ENCODE results near the gene ICE2. TPM values are rescaled to one million over a fixed set of nuclear protein-coding genes. Genes with fewer than 3 reads are reported as not detected.
A peak's percentile ranks its signal among the peaks of the same experiment; 100 is the strongest.

Gene ICE2
- total and polyA plus RNA-seq, 4 donors = 5.7 to 26.6 (median 16.8) TPM

DNA sequence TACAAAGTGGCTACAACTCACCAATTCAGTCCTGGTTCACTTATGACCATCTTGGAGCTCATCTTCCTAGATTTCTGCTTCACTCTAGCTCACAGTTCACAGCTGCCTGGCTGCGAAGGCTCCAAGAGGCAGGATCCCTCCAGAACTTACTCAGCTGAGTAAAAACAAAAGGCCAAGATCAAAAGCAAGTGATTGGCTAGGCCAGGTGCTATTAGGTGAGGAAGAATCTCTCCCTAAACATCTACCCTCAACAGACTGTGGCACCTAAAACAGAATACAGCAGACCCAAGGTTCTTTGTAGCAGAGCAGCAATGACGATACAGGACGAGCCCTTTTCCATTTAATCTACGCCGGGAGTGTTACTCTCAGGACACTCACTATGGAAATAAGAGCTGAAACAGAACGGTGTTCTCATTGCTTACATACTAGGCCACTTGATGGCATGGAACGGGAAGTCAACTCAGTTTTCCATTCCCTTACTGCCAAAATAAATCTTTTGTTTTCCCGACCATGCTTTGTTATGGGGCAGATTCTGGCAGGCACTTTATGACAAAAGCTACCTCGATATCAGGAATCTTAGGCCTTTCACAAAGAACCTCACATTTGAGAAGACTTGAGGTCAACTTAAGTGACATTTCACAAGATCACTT is 901 bp downstream of the ICE2 start:
- Histone ChIP-seq H3K4me1 (ENCODE audit: control insufficient read depth in 4 of 4, insufficient read depth in 4 of 4, low read length in 3 of 4) (peaks cover 15 to 48% (median 33%) of the 10 kb centered on the region in 4 donors), H3K36me3 (ENCODE audit: control insufficient read depth in 4 of 4, insufficient read depth in 3 of 4, low read depth in 1 of 4, low read length in 3 of 4) (peaks cover 0 to 12% (median 4%) of the 10 kb centered on the region in 4 donors), H3K9me3 (ENCODE audit: control insufficient read depth in 4 of 4, low read length in 3 of 4) (no peaks in the 10 kb centered on the region), H3K4me3 (ENCODE audit: low read depth in 1 of 3, low read length in 3 of 3) (peak overlapping the region; percentile 68 to 76 (median 74)), H3K27me3 (ENCODE audit: control insufficient read depth in 4 of 4, insufficient read depth in 4 of 4, low read length in 3 of 4) (no peaks in the 10 kb centered on the region), H3K27ac (ENCODE audit: low read depth in 1 of 2, low read length in 2 of 2) (peak overlapping the region; percentile 91 to 93), H3K9ac (ENCODE audit: low read depth in 1 of 2, low read length in 2 of 2) (peak overlapping the region; percentile 56 to 83)
- peak; percentile 34 for DNase-seq (ENCODE audit: low spot score)
- TF ChIP-seq, protein P1, sequence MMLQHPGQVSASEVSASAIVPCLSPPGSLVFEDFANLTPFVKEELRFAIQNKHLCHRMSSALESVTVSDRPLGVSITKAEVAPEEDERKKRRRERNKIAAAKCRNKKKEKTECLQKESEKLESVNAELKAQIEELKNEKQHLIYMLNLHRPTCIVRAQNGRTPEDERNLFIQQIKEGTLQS (IDR thresholded peaks at IDR 0.05) = no peak
- TF ChIP-seq, protein P2, sequence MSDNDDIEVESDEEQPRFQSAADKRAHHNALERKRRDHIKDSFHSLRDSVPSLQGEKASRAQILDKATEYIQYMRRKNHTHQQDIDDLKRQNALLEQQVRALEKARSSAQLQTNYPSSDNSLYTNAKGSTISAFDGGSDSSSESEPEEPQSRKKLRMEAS (IDR thresholded peaks at IDR 0.05) = no peak
- TF ChIP-seq GABPA (IDR thresholded peaks at IDR 0.05 in 1 of 2, conservative IDR thresholded peaks at IDR 0.05 in 1 of 2) = peak in 1 of 2 donors; percentile 13
- peak in 1 of 2 donors; percentile 9 for TF ChIP-seq EGR1 (IDR thresholded peaks at IDR 0.05; ENCODE audit: low read depth in 2 of 2)
- 14% methylated on average over 9 of the region's 9 CpGs for WGBS

DNA sequence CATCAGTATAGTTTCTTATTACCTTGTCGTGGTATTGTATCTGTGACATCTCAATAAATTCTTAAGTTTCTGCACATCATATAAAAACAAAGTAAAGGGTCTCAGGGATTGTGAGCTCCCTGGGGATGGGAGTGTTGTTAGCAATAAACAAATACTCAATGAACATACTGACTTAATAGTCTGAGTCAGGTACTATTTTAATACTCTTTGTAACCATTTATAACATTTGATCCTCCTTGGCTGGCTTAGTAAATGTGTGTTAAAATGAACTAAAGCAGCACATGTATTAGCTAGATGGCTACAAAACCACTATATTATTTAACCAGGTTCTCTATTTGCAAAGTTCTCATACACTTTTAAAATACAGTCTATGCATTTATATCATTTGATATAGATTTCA is 1.8 kb downstream of the ICE2 start:
- Histone ChIP-seq H3K9ac (ENCODE audit: low read depth in 1 of 2, low read length in 2 of 2) (peak overlapping the region in 1 of 2 donors; percentile 3), H3K27ac (ENCODE audit: low read depth in 1 of 2, low read length in 2 of 2) (no peak overlapping the region), H3K36me3 (ENCODE audit: control insufficient read depth in 4 of 4, insufficient read depth in 3 of 4, low read depth in 1 of 4, low read length in 3 of 4) (peaks cover 0 to 17% (median 8%) of the 10 kb centered on the region in 4 donors), H3K4me3 (ENCODE audit: low read depth in 1 of 3, low read length in 3 of 3) (no peak overlapping the region), H3K4me1 (ENCODE audit: control insufficient read depth in 4 of 4, insufficient read depth in 4 of 4, low read length in 3 of 4) (peaks cover 15 to 48% (median 34%) of the 10 kb centered on the region in 4 donors), H3K27me3 (ENCODE audit: control insufficient read depth in 4 of 4, insufficient read depth in 4 of 4, low read length in 3 of 4) (no peaks in the 10 kb centered on the region), H3K9me3 (ENCODE audit: control insufficient read depth in 4 of 4, low read length in 3 of 4) (no peaks in the 10 kb centered on the region)
- WGBS = 89% methylated on average over 1 of the region's 1 CpG
- TF ChIP-seq TAF1 (conservative IDR thresholded peaks at IDR 0.05) = no peak
- TF ChIP-seq, protein P2 (IDR thresholded peaks at IDR 0.05) = no peak
- TF ChIP-seq EGR1 (IDR thresholded peaks at IDR 0.05; ENCODE audit: low read depth in 2 of 2) = no peak
- TF ChIP-seq, protein P3, sequence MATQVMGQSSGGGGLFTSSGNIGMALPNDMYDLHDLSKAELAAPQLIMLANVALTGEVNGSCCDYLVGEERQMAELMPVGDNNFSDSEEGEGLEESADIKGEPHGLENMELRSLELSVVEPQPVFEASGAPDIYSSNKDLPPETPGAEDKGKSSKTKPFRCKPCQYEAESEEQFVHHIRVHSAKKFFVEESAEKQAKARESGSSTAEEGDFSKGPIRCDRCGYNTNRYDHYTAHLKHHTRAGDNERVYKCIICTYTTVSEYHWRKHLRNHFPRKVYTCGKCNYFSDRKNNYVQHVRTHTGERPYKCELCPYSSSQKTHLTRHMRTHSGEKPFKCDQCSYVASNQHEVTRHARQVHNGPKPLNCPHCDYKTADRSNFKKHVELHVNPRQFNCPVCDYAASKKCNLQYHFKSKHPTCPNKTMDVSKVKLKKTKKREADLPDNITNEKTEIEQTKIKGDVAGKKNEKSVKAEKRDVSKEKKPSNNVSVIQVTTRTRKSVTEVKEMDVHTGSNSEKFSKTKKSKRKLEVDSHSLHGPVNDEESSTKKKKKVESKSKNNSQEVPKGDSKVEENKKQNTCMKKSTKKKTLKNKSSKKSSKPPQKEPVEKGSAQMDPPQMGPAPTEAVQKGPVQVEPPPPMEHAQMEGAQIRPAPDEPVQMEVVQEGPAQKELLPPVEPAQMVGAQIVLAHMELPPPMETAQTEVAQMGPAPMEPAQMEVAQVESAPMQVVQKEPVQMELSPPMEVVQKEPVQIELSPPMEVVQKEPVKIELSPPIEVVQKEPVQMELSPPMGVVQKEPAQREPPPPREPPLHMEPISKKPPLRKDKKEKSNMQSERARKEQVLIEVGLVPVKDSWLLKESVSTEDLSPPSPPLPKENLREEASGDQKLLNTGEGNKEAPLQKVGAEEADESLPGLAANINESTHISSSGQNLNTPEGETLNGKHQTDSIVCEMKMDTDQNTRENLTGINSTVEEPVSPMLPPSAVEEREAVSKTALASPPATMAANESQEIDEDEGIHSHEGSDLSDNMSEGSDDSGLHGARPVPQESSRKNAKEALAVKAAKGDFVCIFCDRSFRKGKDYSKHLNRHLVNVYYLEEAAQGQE (IDR thresholded peaks at IDR 0.05) = no peak
- no peak for TF ChIP-seq FOXA2 (IDR thresholded peaks at IDR 0.05)
- no peak for TF ChIP-seq RXRA (IDR thresholded peaks at IDR 0.05)
- no peak for TF ChIP-seq SP1 (IDR thresholded peaks at IDR 0.05)
- TF ChIP-seq, protein P4, sequence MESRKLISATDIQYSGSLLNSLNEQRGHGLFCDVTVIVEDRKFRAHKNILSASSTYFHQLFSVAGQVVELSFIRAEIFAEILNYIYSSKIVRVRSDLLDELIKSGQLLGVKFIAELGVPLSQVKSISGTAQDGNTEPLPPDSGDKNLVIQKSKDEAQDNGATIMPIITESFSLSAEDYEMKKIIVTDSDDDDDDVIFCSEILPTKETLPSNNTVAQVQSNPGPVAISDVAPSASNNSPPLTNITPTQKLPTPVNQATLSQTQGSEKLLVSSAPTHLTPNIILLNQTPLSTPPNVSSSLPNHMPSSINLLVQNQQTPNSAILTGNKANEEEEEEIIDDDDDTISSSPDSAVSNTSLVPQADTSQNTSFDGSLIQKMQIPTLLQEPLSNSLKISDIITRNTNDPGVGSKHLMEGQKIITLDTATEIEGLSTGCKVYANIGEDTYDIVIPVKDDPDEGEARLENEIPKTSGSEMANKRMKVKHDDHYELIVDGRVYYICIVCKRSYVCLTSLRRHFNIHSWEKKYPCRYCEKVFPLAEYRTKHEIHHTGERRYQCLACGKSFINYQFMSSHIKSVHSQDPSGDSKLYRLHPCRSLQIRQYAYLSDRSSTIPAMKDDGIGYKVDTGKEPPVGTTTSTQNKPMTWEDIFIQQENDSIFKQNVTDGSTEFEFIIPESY (IDR thresholded peaks at IDR 0.05) = no peak
- no peak for TF ChIP-seq GABPA (IDR thresholded peaks at IDR 0.05 in 1 of 2, conservative IDR thresholded peaks at IDR 0.05 in 1 of 2)
- TF ChIP-seq, protein P1 (IDR thresholded peaks at IDR 0.05) = no peak
- TF ChIP-seq FOXA1 (IDR thresholded peaks at IDR 0.05) = no peak
- TF ChIP-seq RAD21 (IDR thresholded peaks at IDR 0.05) = no peak
- TF ChIP-seq JUND (IDR thresholded peaks at IDR 0.05) = no peak
- no peak for TF ChIP-seq YY1 (IDR thresholded peaks at IDR 0.05)
- no peak for TF ChIP-seq HNF4G (IDR thresholded peaks at IDR 0.05)
- no peak for TF ChIP-seq NR2F2 (IDR thresholded peaks at IDR 0.05)
- no peak for TF ChIP-seq HNF4A (conservative IDR thresholded peaks at IDR 0.05)
- no peak for DNase-seq (ENCODE audit: low spot score)

Measured in liver (tissue), 9 donors.